Measurements from ENCODE around the gene CYP24A1.

CYP24A1 gene

DNA sequence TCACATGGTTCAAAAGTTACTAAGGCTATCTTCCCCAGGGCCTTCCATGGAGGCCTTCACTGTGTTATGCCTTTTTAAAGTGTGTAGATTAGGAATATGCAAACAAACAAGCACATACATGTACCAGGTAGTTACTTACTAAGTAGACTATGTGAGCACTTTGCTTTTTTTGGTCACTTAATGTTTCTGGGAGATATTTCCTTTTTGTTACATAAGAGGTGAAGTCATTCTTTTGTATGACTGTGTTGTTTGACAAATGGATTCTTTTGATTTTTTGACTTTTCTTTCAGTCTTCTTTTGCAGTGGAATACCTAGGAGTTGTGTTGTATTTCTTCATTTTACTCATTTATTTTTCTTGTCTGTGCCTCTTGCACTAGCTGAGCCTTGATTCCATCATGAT, 63.7 kb downstream of the CYP24A1 start:
- Histone ChIP-seq H3K27me3 (no peaks in the 10 kb centered on the region), H3K36me3 (no peaks in the 10 kb centered on the region), H3K9me3 (no peaks in the 10 kb centered on the region), H3K4me3 (ENCODE audit: low read depth in 1 of 2, low read length in 1 of 2) (no peak overlapping the region), H3K4me1 (ENCODE audit: control insufficient read depth in 1 of 2, insufficient read depth in 1 of 2, low read depth in 1 of 2, low read length in 1 of 2) (peaks cover 9 to 21% of the 10 kb centered on the region in 2 experiments), H3K27ac (no peak overlapping the region)
- TF ChIP-seq, protein P1, sequence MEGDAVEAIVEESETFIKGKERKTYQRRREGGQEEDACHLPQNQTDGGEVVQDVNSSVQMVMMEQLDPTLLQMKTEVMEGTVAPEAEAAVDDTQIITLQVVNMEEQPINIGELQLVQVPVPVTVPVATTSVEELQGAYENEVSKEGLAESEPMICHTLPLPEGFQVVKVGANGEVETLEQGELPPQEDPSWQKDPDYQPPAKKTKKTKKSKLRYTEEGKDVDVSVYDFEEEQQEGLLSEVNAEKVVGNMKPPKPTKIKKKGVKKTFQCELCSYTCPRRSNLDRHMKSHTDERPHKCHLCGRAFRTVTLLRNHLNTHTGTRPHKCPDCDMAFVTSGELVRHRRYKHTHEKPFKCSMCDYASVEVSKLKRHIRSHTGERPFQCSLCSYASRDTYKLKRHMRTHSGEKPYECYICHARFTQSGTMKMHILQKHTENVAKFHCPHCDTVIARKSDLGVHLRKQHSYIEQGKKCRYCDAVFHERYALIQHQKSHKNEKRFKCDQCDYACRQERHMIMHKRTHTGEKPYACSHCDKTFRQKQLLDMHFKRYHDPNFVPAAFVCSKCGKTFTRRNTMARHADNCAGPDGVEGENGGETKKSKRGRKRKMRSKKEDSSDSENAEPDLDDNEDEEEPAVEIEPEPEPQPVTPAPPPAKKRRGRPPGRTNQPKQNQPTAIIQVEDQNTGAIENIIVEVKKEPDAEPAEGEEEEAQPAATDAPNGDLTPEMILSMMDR (IDR thresholded peaks at IDR 0.05): no peak

DNA sequence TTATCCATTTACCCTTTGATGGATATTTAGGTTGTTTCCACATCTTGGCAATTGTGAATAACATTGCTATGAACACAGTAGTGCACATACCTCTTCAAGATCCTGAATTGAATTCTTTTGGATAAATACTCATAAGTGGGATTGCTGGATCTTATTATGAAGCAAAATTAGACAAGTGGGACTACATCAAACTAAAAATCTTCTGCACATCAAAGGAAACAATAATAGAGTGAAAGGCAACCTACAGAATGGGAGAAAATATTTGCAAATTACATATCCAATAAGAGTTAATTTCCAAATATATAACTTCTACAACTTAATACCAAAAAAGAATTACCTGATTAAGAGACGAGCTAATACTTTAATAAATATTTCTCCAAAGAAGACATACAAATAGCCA, 65.0 kb downstream of the CYP24A1 start:
- TF ChIP-seq, protein P1 (IDR thresholded peaks at IDR 0.05): no peak
- Histone ChIP-seq H3K4me1 (ENCODE audit: control insufficient read depth in 1 of 2, insufficient read depth in 1 of 2, low read depth in 1 of 2, low read length in 1 of 2) (peaks cover 7 to 16% of the 10 kb centered on the region in 2 experiments), H3K9me3 (no peaks in the 10 kb centered on the region), H3K27ac (no peak overlapping the region), H3K36me3 (no peaks in the 10 kb centered on the region), H3K4me3 (ENCODE audit: low read depth in 1 of 2, low read length in 1 of 2) (no peak overlapping the region), H3K27me3 (no peaks in the 10 kb centered on the region)

DNA sequence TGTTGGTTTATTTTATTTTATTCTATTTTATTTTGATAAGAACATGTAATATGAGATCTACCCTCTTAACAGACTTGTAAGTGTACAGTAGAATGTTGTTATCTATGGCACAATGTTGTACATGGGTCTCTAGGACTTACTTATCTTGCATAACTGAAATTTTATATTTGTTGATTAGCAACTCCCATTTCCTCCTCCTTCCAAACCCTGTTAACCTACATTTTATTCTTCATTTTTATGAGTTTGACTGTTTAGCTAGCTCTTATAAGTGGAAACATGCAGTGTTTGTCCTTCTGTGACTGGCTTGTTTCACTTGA, 65.5 kb downstream of the CYP24A1 start:
- H3K4me3 ChIP-seq (ENCODE audit: low read depth in 1 of 2, low read length in 1 of 2): no peak overlapping the region
- no peaks in the 10 kb centered on the region for H3K36me3 ChIP-seq
- no peak overlapping the region for H3K27ac ChIP-seq
- H3K4me1 ChIP-seq (ENCODE audit: control insufficient read depth in 1 of 2, insufficient read depth in 1 of 2, low read depth in 1 of 2, low read length in 1 of 2): peaks cover 10 to 18% of the 10 kb centered on the region in 2 experiments
- H3K27me3 ChIP-seq: no peaks in the 10 kb centered on the region
- TF ChIP-seq, protein P1 (IDR thresholded peaks at IDR 0.05): no peak
- no peaks in the 10 kb centered on the region for H3K9me3 ChIP-seq

DNA sequence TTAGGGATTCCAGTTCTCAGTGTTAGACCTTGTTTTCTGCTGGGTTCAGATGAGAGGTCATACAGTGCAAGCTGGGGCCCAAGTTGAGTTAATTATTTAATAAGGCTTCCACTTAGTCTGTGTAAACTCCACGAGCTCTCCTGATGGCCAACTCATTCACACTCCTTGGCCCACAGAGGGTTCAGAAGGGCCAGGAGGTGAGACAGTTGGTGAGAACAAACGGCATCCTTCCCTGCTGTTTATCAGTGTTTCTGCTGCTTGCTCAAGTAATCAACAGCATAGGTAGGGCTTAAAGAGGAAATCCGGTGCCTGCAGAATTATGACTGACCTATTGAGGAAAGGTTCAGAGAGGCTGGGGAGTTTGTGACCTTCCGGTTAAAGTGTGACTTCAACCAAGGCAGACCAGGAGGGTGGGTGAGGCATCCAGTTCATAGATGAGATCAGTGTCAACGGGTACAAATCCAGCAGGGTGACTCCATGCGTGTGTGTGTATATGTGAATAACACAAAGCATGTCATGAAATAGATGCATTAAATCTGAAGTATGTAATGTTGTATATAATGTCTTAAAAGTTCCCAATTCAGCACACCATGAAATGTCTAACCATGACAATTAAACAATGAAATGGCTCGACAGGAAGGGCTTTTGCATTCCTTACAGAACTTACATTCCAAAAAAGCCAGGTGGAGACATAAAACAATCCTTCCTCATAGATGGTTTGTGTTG, 66.0 kb downstream of the CYP24A1 start:
- Histone ChIP-seq H3K9me3 (no peaks in the 10 kb centered on the region), H3K27me3 (no peaks in the 10 kb centered on the region), H3K27ac (no peak overlapping the region), H3K36me3 (no peaks in the 10 kb centered on the region), H3K4me1 (ENCODE audit: control insufficient read depth in 1 of 2, insufficient read depth in 1 of 2, low read depth in 1 of 2, low read length in 1 of 2) (peaks cover 12 to 18% of the 10 kb centered on the region in 2 experiments), H3K4me3 (ENCODE audit: low read depth in 1 of 2, low read length in 1 of 2) (no peak overlapping the region)
- TF ChIP-seq, protein P1 (IDR thresholded peaks at IDR 0.05): no peak

DNA sequence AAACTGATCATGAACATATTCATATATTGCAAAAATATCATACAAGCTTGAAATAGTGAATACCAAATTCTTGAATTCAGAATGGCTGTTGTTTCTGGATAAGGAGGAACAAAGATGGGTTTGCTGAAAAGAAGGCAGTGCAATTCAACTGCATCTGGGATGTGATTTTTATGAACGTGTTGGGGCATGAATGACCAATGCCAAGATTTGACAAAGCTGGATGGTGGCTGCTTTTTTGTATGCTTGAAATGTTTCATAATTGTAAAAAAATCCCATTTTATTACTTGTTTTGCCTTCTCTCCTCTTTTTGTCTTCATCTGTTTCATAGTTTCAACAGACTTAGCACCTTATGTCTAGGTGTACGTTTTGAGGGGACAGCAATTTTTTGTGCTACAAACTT, 66.6 kb downstream of the CYP24A1 start:
- Histone ChIP-seq H3K27ac (no peak overlapping the region), H3K27me3 (no peaks in the 10 kb centered on the region), H3K4me1 (ENCODE audit: control insufficient read depth in 1 of 2, insufficient read depth in 1 of 2, low read depth in 1 of 2, low read length in 1 of 2) (peaks cover 7 to 12% of the 10 kb centered on the region in 2 experiments)

More for the DNA sequence above, 66.6 kb downstream of the CYP24A1 start:
- Histone ChIP-seq H3K4me3 (ENCODE audit: low read depth in 1 of 2, low read length in 1 of 2) (no peak overlapping the region), H3K36me3 (no peaks in the 10 kb centered on the region), H3K9me3 (no peaks in the 10 kb centered on the region)
- TF ChIP-seq, protein P1 (IDR thresholded peaks at IDR 0.05): no peak

All from neutrophil (primary cell).